HFF-Myc (cell line): Measurements from ENCODE around the gene TMEFF2.

Source experiments
- DNase-seq: peaks from one replicate; pipeline ENCODE4 v3.0.0-alpha.2; 2011; ENCODE audit warnings: low read depth; ENCODE audit errors: extremely low read depth
- H3K4me3 ChIP-seq: replicated peaks from 2 replicates; pipeline ENCODE4 v1.5.1; 2011; ENCODE audit warnings: low read depth, mild to moderate bottlenecking, control low read depth, low read length
- TF ChIP-seq, protein P1 (sequence below): IDR thresholded peaks from 2 replicates; pipeline ENCODE4 v1.5.1; 2012; ENCODE audit warnings: mild to moderate bottlenecking, low read depth, low read length, control low read depth; ENCODE audit errors: missing control alignments

Gene TMEFF2

DNA sequence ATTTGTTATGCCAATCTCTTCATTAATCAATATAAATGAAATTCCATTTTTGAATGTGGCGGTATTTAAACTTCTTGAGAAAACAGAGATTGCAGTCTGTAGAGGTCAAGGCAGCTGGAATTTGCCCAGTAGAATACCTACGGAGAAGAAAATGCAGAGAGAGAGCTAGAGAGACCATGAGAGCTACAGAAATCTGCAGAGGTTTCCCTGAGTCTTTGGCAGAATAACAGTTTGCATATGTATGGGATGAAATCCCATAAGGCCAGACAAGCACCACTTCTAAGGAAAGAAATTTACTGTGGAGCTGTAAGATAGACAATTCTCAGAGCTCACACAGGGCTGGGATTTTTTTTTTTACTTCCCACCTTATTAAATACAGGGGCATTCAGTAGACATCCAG, 23.6 kb upstream of the TMEFF2 start:
- TF ChIP-seq, protein P1, sequence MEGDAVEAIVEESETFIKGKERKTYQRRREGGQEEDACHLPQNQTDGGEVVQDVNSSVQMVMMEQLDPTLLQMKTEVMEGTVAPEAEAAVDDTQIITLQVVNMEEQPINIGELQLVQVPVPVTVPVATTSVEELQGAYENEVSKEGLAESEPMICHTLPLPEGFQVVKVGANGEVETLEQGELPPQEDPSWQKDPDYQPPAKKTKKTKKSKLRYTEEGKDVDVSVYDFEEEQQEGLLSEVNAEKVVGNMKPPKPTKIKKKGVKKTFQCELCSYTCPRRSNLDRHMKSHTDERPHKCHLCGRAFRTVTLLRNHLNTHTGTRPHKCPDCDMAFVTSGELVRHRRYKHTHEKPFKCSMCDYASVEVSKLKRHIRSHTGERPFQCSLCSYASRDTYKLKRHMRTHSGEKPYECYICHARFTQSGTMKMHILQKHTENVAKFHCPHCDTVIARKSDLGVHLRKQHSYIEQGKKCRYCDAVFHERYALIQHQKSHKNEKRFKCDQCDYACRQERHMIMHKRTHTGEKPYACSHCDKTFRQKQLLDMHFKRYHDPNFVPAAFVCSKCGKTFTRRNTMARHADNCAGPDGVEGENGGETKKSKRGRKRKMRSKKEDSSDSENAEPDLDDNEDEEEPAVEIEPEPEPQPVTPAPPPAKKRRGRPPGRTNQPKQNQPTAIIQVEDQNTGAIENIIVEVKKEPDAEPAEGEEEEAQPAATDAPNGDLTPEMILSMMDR = no peak
- DNase-seq = no peak
- no peak overlapping the region for H3K4me3 ChIP-seq

DNA sequence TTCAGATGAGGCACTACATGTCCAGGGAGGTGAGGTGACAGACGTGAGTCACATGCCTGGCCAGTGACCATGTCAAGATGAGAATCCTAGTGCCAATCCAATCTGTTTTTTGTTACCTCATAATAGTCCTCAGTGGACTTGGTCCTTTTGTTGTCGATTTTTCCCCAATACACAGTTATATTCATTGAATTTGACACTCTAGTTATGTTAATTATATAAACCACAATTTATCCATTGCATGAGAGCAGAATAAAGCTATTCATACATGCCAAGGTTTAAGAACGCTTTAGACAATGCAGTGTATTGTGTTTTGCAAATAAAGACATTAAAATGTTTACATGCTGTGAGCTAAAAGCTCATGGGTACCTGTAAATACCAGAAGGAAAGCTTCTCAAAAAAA, 21.6 kb upstream of the TMEFF2 start:
- no peak overlapping the region for H3K4me3 ChIP-seq
- TF ChIP-seq, protein P1 = no peak
- no peak for DNase-seq

DNA sequence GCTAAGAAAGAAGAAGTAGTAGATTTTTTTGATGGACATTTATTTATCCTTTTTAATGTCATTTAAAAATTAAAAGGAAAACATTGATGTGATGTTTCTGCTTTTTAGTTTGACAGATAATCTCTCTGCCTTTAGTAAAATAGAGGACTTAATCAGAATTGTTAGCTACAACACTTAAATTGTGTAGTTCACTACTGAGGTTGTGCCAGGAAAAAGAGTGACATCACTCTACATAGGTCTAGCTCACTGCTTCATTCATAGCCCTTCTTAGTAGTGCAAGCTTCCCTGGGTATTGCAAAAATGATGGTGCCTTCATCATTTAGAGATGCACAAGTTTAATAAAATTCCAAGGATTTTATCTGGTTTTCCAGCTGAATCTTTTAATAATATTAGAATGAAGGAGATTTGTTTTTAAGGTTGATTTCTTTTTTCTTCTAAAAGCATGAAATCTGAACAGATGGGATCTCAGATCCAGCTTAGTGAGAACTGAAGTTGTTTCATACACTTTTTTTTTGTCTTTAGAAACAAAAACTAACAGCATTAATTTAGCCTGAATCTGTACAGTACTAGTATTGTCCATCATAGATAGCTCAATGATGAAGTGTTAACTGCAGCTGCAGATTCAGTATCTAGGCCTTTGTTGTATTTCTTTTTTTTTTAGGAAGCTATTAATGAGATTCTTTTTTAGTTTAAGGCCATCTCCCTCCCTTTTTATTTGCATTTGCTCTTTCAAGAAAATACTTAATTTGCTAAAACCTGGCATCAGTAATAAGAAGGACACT, 20.6 kb upstream of the TMEFF2 start:
- TF ChIP-seq, protein P1 = no peak
- no peak for DNase-seq
- H3K4me3 ChIP-seq = no peak overlapping the region

DNA sequence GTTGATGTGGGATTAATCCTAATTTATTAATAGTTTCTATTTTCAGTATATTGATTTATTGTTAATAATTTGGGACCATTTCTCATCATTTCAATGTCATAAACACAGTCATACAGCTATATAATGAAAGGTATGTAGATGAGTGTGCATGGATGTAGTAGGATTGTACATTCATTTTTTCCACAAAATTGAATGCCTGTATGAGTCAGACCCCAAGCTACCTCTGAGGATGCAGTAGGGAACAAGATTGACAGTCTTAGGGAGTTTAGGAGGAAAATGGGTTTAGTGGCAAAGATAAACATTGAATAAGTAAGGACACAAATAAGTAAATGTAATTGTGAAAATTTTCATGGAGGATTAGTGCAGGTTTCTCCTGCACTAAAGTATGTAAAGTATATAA, 14.1 kb upstream of the TMEFF2 start:
- TF ChIP-seq, protein P1 = no peak
- DNase-seq = no peak

DNA sequence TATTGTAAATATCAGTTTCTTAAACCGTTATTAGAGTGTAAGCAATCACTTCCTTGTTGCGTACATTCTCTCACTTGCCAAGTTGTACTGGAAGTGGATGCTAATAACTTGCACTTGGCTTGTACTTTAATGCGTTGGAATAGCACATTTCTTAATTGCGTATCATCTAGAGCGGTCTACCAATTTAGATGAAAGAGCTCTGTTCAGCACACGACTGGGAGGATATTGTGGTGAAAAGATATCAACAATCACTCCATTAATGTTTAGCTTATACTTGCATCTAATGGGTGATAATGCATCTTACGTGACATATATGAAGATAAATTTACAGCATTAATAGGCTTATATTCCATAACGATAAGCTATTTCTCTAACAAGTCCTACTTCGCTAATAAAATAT, 11.7 kb upstream of the TMEFF2 start:
- DNase-seq = no peak
- TF ChIP-seq, protein P1 = no peak
- H3K4me3 ChIP-seq = no peak overlapping the region

More for the DNA sequence above, 14.1 kb upstream of the TMEFF2 start:
- H3K4me3 ChIP-seq = no peak overlapping the region

DNA sequence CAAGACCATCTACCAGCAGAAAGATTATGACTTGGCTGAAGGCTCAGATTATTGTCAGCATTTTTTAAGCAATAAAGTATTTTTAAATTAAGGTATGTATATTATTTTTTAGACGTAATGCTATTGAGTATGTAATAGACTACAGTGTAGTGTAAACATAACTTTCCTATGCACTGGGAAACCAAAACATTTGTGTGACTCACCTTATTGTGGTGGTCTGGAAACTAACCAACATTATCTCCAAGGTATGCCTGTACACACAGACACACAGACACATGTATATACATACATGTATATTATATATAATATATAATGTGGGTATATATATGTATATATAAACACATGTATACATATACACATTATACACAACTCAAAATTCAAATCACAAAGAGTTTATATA, 9.1 kb upstream of the TMEFF2 start:
- TF ChIP-seq, protein P1 = no peak
- no peak overlapping the region for H3K4me3 ChIP-seq
- DNase-seq = no peak

DNA sequence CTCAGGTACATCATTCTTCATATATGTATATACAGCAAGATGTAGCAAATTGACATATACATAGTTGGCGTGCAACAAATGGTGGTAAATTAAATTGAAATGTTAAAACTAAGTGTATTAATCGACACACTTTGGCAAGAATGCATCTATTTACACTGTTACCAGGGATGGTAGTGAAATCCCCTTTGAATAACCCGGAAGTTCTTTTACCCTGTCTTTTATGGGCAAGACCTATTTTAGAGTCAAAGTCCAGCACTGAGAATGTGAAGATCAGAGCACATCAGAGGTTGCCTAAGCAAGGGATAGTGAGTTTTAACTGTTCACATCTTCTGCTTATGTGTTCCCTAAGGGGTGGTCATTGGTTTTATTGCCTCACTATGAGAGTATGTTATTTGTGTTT, 7.6 kb upstream of the TMEFF2 start:
- no peak for DNase-seq
- no peak overlapping the region for H3K4me3 ChIP-seq
- TF ChIP-seq, protein P1 = no peak
